Urinary bladder (tissue), 4 donors: ENCODE data around the gene FOXO3B. TPM values are rescaled to one million over a fixed set of nuclear protein-coding genes. Genes with fewer than 3 reads are reported as not detected.
"Not testable (repeated sequence)": the region's sequence is repeated elsewhere in the genome, so short reads cannot be mapped to it uniquely, and the experiment has no call there.

Source experiments
- DNase-seq: peaks from one replicate; pipeline ENCODE4 v3.0.0-alpha.2; 2015; ENCODE audit errors: extremely low spot score
- H3K27ac ChIP-seq: one replicate; pipeline ENCODE4 v1.5.1; 2013; ENCODE audit warnings: low read depth, mild to moderate bottlenecking, moderate library complexity
- H3K36me3 ChIP-seq: one replicate; pipeline ENCODE4 v1.6.1; 2013; ENCODE audit warnings: mild to moderate bottlenecking, moderate library complexity; ENCODE audit not compliant: insufficient read depth
- H3K4me1 ChIP-seq: one replicate; pipeline ENCODE4 v1.6.1; 2013; ENCODE audit warnings: mild to moderate bottlenecking, moderate library complexity; ENCODE audit not compliant: insufficient read depth
- H3K4me3 ChIP-seq: one replicate; pipeline ENCODE4 v1.5.1; 2013; ENCODE audit warnings: low read depth, low read length
- WGBS: extraction: QIAGEN DNeasy Blood & Tissue Kit; methylation state at CpG from one replicate; pipeline ENCODE4 v1.1.7; 2013; 5-methylcytosine and 5-hydroxymethylcytosine counted together
- polyA plus RNA-seq: library from polyadenylated mRNA; stranded (reverse); fragments of 200-250 nt; gene quantifications from one replicate; pipeline ENCODE4 v1.2.3, GENCODE V29; 2013
- total RNA-seq: library from RNA; depleted of rRNA; stranded (reverse); fragments of >200 nt; gene quantifications from one replicate; pipeline ENCODE4 v1.2.3, GENCODE V29; 2014
- donor health status: healthy with polysubstance abuse.
- donor health status: healthy.

The FOXO3B gene
- total RNA-seq: 6.1 TPM
- polyA plus RNA-seq: 3.0 TPM

- not testable (repeated sequence) for H3K27ac ChIP-seq
- peak; percentile 94 for DNase-seq
- WGBS: under 1% methylated on average over 54 of the region's 58 CpGs
These were observed at the start of gene FOXO3B for GRCh38 chr17:18681767-18682571. Gene FOXO3B, minus strand, starts transcription at chr17:18682314. Its CDS starts 663 bp downstream, at chr17:18681651.

GRCh38 chr17:18723509-18723908 lies 41.4 kb upstream of the FOXO3B start:
- not testable (repeated sequence) for H3K4me3 ChIP-seq, H3K4me1 ChIP-seq, DNase-seq, H3K27ac ChIP-seq, H3K36me3 ChIP-seq
- WGBS: 88% methylated on average over 1 of the region's 1 CpG

More at GRCh38 chr17:18681767-18682571, at the start of gene FOXO3B:
- H3K4me1 ChIP-seq, H3K36me3 ChIP-seq: not testable (repeated sequence)
- peak within 1 kb of the TSS; percentile 38 for H3K4me3 ChIP-seq

DNA sequence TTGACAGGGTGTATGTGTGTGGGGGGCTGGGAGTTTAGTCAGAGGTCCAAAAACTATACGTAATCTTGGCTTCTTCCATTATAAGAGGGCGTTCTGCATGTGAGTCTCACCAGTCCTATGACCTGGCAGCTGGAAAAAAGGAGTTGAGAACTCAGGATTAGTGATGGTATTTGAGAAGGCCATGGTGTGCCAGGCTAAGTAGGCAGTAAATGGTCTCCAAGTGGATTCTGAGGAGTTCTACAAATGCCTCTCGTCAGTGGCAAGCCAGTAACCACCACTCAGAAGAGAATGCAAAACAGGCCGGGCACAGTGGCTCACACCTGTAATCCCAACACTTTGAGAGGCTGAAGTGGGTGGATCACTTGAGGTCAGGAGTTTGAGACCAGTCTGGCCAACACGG lies 40.5 kb upstream of the FOXO3B start:
- not testable (repeated sequence) for H3K27ac ChIP-seq, DNase-seq, H3K36me3 ChIP-seq, H3K4me3 ChIP-seq, H3K4me1 ChIP-seq
- WGBS: 87% methylated on average over 5 of the region's 5 CpGs

DNA sequence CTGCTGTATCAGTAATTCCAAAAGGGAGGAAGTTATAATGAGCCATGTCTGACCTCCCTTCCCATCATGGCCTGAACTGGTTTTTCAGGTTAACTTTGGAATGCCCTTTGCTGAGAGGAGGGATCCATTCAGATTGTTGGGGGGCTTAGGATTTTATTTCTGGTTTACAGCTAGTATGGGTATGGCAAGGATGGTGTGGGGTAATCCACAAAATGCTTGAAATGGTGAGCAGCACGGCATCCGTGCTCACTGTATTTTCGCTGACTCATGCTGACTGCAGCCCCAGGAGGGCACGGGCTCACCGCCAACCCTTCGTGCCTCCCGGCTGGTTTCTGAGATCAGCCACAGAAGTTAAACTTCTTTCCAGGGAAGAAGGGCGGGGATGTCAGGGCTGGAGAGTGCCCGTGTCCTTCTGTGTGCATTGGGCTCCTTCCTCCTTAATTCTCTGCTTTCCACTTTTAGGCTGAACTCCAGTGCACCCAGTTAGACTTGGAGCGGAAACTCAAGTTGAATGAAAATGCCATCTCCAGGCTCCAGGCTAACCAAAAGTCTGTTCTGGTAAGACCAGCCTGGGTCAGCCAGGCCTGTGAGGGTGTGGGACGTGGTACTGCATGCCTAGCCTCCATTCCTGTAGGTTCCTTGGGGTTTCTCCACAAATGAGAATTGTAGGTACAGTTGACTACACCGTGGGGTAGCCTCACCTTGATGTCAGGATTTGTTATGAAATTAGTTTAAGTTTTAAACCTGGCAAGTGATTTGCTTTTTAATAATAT lies 39.8 kb upstream of the FOXO3B start:
- DNase-seq, H3K27ac ChIP-seq, H3K36me3 ChIP-seq, H3K4me3 ChIP-seq, H3K4me1 ChIP-seq: not testable (repeated sequence)
- 89% methylated on average over 2 of the region's 12 CpGs for WGBS

- H3K27ac ChIP-seq, H3K4me3 ChIP-seq, H3K4me1 ChIP-seq, H3K36me3 ChIP-seq, DNase-seq: not testable (repeated sequence)
- WGBS: 81% methylated on average over 12 of the region's 12 CpGs
These were observed 37.5 kb upstream of the FOXO3B start for GRCh38 chr17:18719428-18720110.

GRCh38 chr17:18718643-18719427 lies 36.7 kb upstream of the FOXO3B start:
- not testable (repeated sequence) for H3K36me3 ChIP-seq, H3K4me3 ChIP-seq, H3K4me1 ChIP-seq, H3K27ac ChIP-seq
- DNase-seq: peak; percentile 66
- 55% methylated on average over 8 of the region's 9 CpGs for WGBS

DNA sequence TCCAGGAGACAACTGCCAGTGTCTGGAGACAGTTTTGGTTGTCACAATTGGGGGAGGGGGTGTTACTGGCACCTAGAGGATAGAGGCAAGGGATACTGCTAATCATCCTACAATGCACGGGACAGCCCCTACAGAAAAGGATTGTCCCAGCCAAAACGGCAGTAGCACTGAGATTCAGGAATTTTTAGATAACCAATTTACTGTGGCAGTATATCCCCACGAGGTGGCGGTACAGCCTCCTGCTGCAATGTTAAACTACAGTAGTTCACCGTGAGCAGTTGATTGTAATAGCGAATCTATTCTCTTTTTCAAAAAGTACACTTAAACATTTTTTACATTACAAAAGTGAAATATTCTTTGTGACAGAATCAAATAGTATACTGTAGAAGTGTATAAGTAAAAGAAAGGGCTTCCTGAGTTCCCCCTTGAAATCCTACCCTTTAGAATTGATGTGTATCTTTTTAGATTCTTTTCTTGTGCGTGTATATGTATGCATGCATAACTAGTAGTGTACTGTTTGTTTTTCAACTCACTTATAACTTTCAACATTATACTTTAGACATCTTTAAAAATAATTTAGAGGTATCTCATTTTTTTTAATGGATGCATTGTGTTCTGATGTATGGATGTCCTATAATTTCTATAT lies 30.4 kb upstream of the FOXO3B start:
- 10% methylated on average over 7 of the region's 7 CpGs for WGBS

GRCh38 chr17:18708215-18708614 lies 26.1 kb upstream of the FOXO3B start:
- H3K36me3 ChIP-seq, H3K27ac ChIP-seq, DNase-seq, H3K4me3 ChIP-seq, H3K4me1 ChIP-seq: not testable (repeated sequence)
- WGBS: 95% methylated on average over 3 of the region's 3 CpGs

More for the DNA sequence above, 30.4 kb upstream of the FOXO3B start:
- DNase-seq: peak; percentile 3
- not testable (repeated sequence) for H3K27ac ChIP-seq, H3K4me3 ChIP-seq, H3K4me1 ChIP-seq, H3K36me3 ChIP-seq

DNA sequence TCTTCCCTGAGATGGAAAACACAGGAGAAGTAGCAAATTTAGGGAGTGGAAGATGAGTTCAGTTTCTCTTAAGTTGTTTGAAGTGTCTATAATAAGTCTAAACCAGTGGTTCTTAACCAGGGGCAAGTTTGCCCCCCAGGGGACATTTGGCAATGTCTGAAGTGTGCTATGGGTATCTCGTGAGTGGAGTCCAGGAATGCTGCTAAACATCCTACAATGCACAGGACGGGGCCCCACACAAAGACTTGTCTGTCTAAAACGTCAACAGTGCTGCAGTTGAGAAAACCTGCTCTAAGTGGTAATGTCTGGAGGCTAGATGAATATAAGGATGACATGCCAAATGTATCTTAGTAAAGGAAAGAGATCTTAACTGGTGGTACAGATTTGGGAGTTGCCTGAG lies 23.8 kb upstream of the FOXO3B start:
- not testable (repeated sequence) for H3K36me3 ChIP-seq, H3K4me1 ChIP-seq, DNase-seq, H3K27ac ChIP-seq, H3K4me3 ChIP-seq
- 89% methylated on average over 3 of the region's 3 CpGs for WGBS

- 57% methylated on average over 8 of the region's 8 CpGs for WGBS
- not testable (repeated sequence) for H3K27ac ChIP-seq, H3K36me3 ChIP-seq, H3K4me1 ChIP-seq, DNase-seq
- peak overlapping the region; percentile 49 for H3K4me3 ChIP-seq
These were observed 16.5 kb upstream of the FOXO3B start for GRCh38 chr17:18698473-18699103.

DNA sequence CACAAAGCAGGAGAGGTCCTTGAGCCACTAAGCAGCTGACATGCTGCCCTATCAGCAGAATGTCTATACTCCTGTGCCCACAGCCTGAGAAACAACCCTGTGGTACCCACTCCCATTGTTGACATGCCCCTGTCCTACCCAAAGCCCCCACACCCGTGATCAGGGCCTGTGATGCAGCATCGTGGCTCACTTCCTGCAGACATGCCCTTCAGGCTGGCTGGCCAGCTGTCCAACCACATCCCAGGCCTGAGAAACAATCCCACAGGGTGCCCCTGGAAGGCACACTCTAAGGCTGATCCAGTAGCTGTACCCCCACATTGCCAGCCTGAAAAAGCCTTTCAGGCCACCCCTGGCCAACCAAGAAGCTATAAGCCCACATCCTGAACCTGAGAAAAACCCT lies 13.0 kb upstream of the FOXO3B start:
- H3K27ac ChIP-seq, H3K4me3 ChIP-seq, H3K4me1 ChIP-seq, H3K36me3 ChIP-seq, DNase-seq: not testable (repeated sequence)
- WGBS: 63% methylated on average over 2 of the region's 2 CpGs

DNA sequence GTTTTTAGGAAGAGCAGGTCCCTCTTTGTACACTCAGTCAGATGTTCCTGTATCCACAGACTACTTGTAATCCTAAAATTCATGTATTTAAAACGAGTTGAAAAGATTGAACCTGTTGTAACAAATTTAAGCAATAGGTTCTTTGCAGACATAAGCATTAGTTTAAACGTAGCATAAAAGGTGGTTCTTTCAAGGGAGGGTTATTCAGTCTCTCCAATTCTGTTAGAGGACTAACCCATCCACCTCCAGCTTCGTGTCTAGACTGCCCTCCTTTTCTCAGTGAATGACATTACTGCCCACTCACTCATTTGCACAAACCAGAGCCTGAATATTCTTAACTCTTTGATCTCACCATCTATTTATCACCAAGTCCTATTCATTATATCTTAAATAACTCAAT lies 554 bp upstream of the FOXO3B start:
- H3K27ac ChIP-seq, H3K36me3 ChIP-seq, H3K4me1 ChIP-seq: not testable (repeated sequence)
- peak overlapping the region; percentile 38 for H3K4me3 ChIP-seq
- DNase-seq: peak; percentile 2
- under 1% methylated on average over 3 of the region's 3 CpGs for WGBS
